HepG2 (cell line): ENCODE measurements around the gene SSC5D. TPM values are rescaled to one million over a fixed set of nuclear protein-coding genes. Genes with fewer than 3 reads are reported as not detected.
A peak's percentile ranks its signal among the peaks of the same experiment; 100 is the strongest.

ENCODE experiments used
- CCAR2 ChIP-seq: fragments of 200-400 bp; formaldehyde crosslinking; optimal IDR thresholded peaks from 2 replicates; pipeline ENCODE3; 2018; ENCODE audit warnings: low read depth, mild to moderate bottlenecking, low read length, moderate library complexity
- CREB1 ChIP-seq, 2 experiments: fragments of 450-650 bp in 1 of 2; IDR thresholded peaks; 2 replicates each; pipeline ENCODE4 v1.6.1; 2016 to 2017; ENCODE audit warnings: control low read depth in 1 of 2, mild to moderate bottlenecking in 1 of 2, missing compliant biosample characterization in 1 of 2, missing genetic modification characterization in 1 of 2
- HMG20B ChIP-seq: conservative IDR thresholded peaks from 2 replicates; pipeline ENCODE4 v1.6.1; 2016; ENCODE audit warnings: missing genetic modification reagents, missing compliant biosample characterization
- HNF4A ChIP-seq: sonication (generic); formaldehyde crosslinking; IDR thresholded peaks from 2 replicates; pipeline ENCODE4 v1.4.0; 2020; ENCODE audit warnings: missing genetic modification reagents
- HNRNPL ChIP-seq: fragments of 200-400 bp; formaldehyde crosslinking; IDR thresholded peaks from 2 replicates; pipeline ENCODE4 v1.6.1; 2017; ENCODE audit warnings: mild to moderate bottlenecking, low read depth, low read length
- IRX3 ChIP-seq: sonication (generic); formaldehyde crosslinking; IDR thresholded peaks from 2 replicates; pipeline ENCODE4 v1.8.1; 2023; ENCODE audit warnings: mild to moderate bottlenecking, low read depth, missing genetic modification reagents, borderline replicate concordance
- KMT2B ChIP-seq: IDR thresholded peaks from 2 replicates; pipeline ENCODE4 v1.6.1; 2016; ENCODE audit warnings: missing genetic modification reagents, missing compliant biosample characterization
- MED8 ChIP-seq: sonication (generic); formaldehyde crosslinking; IDR thresholded peaks from 2 replicates; pipeline ENCODE4 v1.8.1; 2023; ENCODE audit warnings: mild to moderate bottlenecking, missing genetic modification reagents; ENCODE audit not compliant: insufficient replicate concordance
- NR2C2 ChIP-seq: sonication (generic); formaldehyde crosslinking; IDR thresholded peaks from 2 replicates; pipeline ENCODE4 v1.4.0; 2020; ENCODE audit warnings: missing genetic modification reagents, mild to moderate bottlenecking, moderate library complexity, borderline replicate concordance
- NR2F1 ChIP-seq, 2 experiments: fragments of 450-650 bp in 1 of 2; formaldehyde crosslinking in 1 of 2; IDR thresholded peaks; 2 replicates each; pipeline versions ENCODE4 v1.5.0 to v1.6.1; 2016 to 2020; ENCODE audit warnings: mild to moderate bottlenecking in 1 of 2, missing compliant biosample characterization in 1 of 2, missing genetic modification reagents in 1 of 2, moderate library complexity in 1 of 2
- SAP130 ChIP-seq: IDR thresholded peaks from 2 replicates; pipeline ENCODE4 v1.6.1; 2016; ENCODE audit warnings: low read depth
- TEAD3 ChIP-seq: optimal IDR thresholded peaks from 2 replicates; pipeline ENCODE3; 2016; ENCODE audit warnings: borderline replicate concordance
- THAP8 ChIP-seq: sonication (generic); formaldehyde crosslinking; IDR thresholded peaks from 2 replicates; pipeline ENCODE4 v1.5.1; 2020; ENCODE audit warnings: missing genetic modification reagents, mild to moderate bottlenecking, borderline replicate concordance
- THYN1 ChIP-seq: sonication (generic); formaldehyde crosslinking; IDR thresholded peaks from 2 replicates; pipeline ENCODE4 v1.8.1; 2023; ENCODE audit warnings: low read depth, mild to moderate bottlenecking, moderate library complexity, missing genetic modification reagents, borderline replicate concordance
- ZFY ChIP-seq: sonication (generic); formaldehyde crosslinking; IDR thresholded peaks from 2 replicates; pipeline ENCODE4 v1.4.0; 2020; ENCODE audit warnings: missing genetic modification reagents
- ZNF121 ChIP-seq: sonication (generic); formaldehyde crosslinking; IDR thresholded peaks from 2 replicates; pipeline ENCODE4 v1.5.0; 2020; ENCODE audit warnings: mild to moderate bottlenecking, missing genetic modification reagents
- ZNF136 ChIP-seq: sonication (generic); formaldehyde crosslinking; IDR thresholded peaks from 2 replicates; pipeline ENCODE4 v1.8.1; 2022; ENCODE audit warnings: low read depth, mild to moderate bottlenecking, moderate library complexity, missing genetic modification reagents
- ZNF17 ChIP-seq: sonication (generic); formaldehyde crosslinking; IDR thresholded peaks from 2 replicates; pipeline ENCODE4 v1.5.0; 2020; ENCODE audit warnings: mild to moderate bottlenecking, missing genetic modification reagents
- ZNF180 ChIP-seq: sonication (generic); formaldehyde crosslinking; IDR thresholded peaks from 2 replicates; pipeline ENCODE4 v1.4.0; 2020; ENCODE audit warnings: low read depth, missing genetic modification reagents, borderline replicate concordance
- ZNF34 ChIP-seq: sonication (generic); formaldehyde crosslinking; IDR thresholded peaks from 2 replicates; pipeline ENCODE4 v1.4.0; 2020; ENCODE audit warnings: mild to moderate bottlenecking, missing genetic modification reagents, borderline replicate concordance
- ZNF546 ChIP-seq: sonication (generic); formaldehyde crosslinking; conservative IDR thresholded peaks from 2 replicates; pipeline ENCODE4 v1.8.1; 2023; ENCODE audit warnings: mild to moderate bottlenecking, missing genetic modification reagents
- ZNF629 ChIP-seq: sonication (generic); formaldehyde crosslinking; conservative IDR thresholded peaks from 2 replicates; pipeline ENCODE4 v1.5.0; 2020; ENCODE audit warnings: missing genetic modification reagents
- ZNF678 ChIP-seq: sonication (generic); formaldehyde crosslinking; IDR thresholded peaks from 2 replicates; pipeline ENCODE4 v1.4.0; 2020; ENCODE audit warnings: mild to moderate bottlenecking, missing genetic modification reagents
- ZNF703 ChIP-seq: sonication (generic); formaldehyde crosslinking; IDR thresholded peaks from 2 replicates; pipeline ENCODE4 v1.5.1; 2020; ENCODE audit warnings: missing genetic modification reagents, mild to moderate bottlenecking, moderate library complexity, borderline replicate concordance
- ZNF792 ChIP-seq: IDR thresholded peaks from 2 replicates; pipeline ENCODE4 v1.6.1; 2016
- ZNF816 ChIP-seq: sonication (generic); formaldehyde crosslinking; IDR thresholded peaks from 2 replicates; pipeline ENCODE4 v1.8.0; 2022; ENCODE audit warnings: missing genetic modification reagents, mild to moderate bottlenecking, borderline replicate concordance
- ZNF841 ChIP-seq: sonication (generic); formaldehyde crosslinking; IDR thresholded peaks from 2 replicates; pipeline ENCODE4 v1.8.1; 2023; ENCODE audit warnings: missing genetic modification reagents, borderline replicate concordance
- ZSCAN12 ChIP-seq: sonication (generic); formaldehyde crosslinking; IDR thresholded peaks from 2 replicates; pipeline ENCODE4 v1.9.0; 2021; ENCODE audit warnings: mild to moderate bottlenecking, missing genetic modification reagents
- ZSCAN20 ChIP-seq: sonication (generic); formaldehyde crosslinking; IDR thresholded peaks from 2 replicates; pipeline ENCODE4 v1.4.0; 2020; ENCODE audit warnings: missing genetic modification reagents, mild to moderate bottlenecking, borderline replicate concordance
- ZSCAN22 ChIP-seq: sonication (generic); formaldehyde crosslinking; IDR thresholded peaks from 2 replicates; pipeline ENCODE4 v1.4.0; 2020; ENCODE audit warnings: mild to moderate bottlenecking, missing genetic modification reagents
- polyA plus RNA-seq, 8 experiments: library from polyadenylated mRNA; depleted of rRNA in 3 of 8; stranded (reverse) in 7 of 8; unstranded in 1 of 8; fragments of >200 nt; fragmentation: Illumina TruSeq in 4 of 8; extraction: Trizol in 4 of 8; gene quantifications; 2 replicates each; pipeline versions ENCODE4 v1.2.1 to v1.2.3, GENCODE V29; 2011 to 2016; ENCODE audit warnings: low read depth in 4 of 8, missing spikeins in 1 of 8, mixed read lengths in 1 of 8; ENCODE audit not compliant: insufficient read depth in 1 of 8
- total RNA-seq, 5 experiments: library from RNA; depleted of rRNA; stranded (reverse); fragments of >200 nt; fragmentation: Illumina TruSeq; extraction: Trizol; gene quantifications; 2 replicates each; pipeline ENCODE4 v1.2.3, GENCODE V29; 2016; ENCODE audit warnings: low read depth in 1 of 5
- TF ChIP-seq, protein P1 (sequence below): IDR thresholded peaks from 2 replicates; pipeline ENCODE4 v1.6.1; 2016; ENCODE audit warnings: low read depth, control low read depth

The SSC5D gene
- total and polyA plus RNA-seq, 2 of the 13 experiments (the other 11 are each of a cell fraction or from before 2014, with no cell fraction given), result not detected

GRCh38 chr19:55472463-55472862 lies 15.8 kb upstream of the SSC5D start (continued):
- TF ChIP-seq ZNF34 (CRISPR knock-in tag), result no peak
- no peak for TF ChIP-seq ZNF180
- no peak for TF ChIP-seq HNRNPL
- no peak for TF ChIP-seq THYN1 (CRISPR knock-in tag)
- TF ChIP-seq, protein P1, sequence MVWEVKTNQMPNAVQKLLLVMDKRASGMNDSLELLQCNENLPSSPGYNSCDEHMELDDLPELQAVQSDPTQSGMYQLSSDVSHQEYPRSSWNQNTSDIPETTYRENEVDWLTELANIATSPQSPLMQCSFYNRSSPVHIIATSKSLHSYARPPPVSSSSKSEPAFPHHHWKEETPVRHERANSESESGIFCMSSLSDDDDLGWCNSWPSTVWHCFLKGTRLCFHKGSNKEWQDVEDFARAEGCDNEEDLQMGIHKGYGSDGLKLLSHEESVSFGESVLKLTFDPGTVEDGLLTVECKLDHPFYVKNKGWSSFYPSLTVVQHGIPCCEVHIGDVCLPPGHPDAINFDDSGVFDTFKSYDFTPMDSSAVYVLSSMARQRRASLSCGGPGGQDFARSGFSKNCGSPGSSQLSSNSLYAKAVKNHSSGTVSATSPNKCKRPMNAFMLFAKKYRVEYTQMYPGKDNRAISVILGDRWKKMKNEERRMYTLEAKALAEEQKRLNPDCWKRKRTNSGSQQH (CRISPR knock-in tag), result no peak
- TF ChIP-seq KMT2B, result no peak
- TF ChIP-seq SAP130 (CRISPR knock-in tag), result peak; percentile 24; the same call in 1 of the 2 replicates
- no peak for TF ChIP-seq ZNF136
- peak; percentile 77 for TF ChIP-seq NR2C2 (CRISPR knock-in tag)
- TF ChIP-seq ZNF792 (CRISPR knock-in tag), result no peak
- no peak for TF ChIP-seq ZNF546 (CRISPR knock-in tag)
- TF ChIP-seq THAP8, result no peak
- TF ChIP-seq NR2F1 (CRISPR knock-in tag; IDR thresholded peaks at IDR 0.05), result no peak
- no peak for TF ChIP-seq MED8 (CRISPR knock-in tag)
- no peak for TF ChIP-seq ZNF816
- TF ChIP-seq IRX3 (CRISPR knock-in tag), result no peak
- TF ChIP-seq ZNF629, result peak; percentile 90
- no peak for TF ChIP-seq ZSCAN20 (CRISPR knock-in tag)
- TF ChIP-seq ZNF121 (CRISPR knock-in tag), result no peak
- TF ChIP-seq ZNF703 (CRISPR knock-in tag), result no peak
- no peak for TF ChIP-seq HNF4A (CRISPR knock-in tag)
- no peak for TF ChIP-seq ZSCAN12
- TF ChIP-seq ZFY (CRISPR knock-in tag), result peak; percentile 25; the same call in 1 of the 2 replicates
- no peak for TF ChIP-seq ZSCAN22 (CRISPR knock-in tag)
- no peak for TF ChIP-seq HMG20B (CRISPR knock-in tag)
- no peak for TF ChIP-seq CCAR2
- no peak for TF ChIP-seq ZNF678
- TF ChIP-seq ZNF17 (CRISPR knock-in tag), result no peak
- TF ChIP-seq ZNF841 (CRISPR knock-in tag), result no peak
- no peak for TF ChIP-seq CREB1 (IDR thresholded peaks at IDR 0.05)
- TF ChIP-seq CREB1 (CRISPR knock-in tag; IDR thresholded peaks at IDR 0.05), result peak; percentile 44
- peak; percentile 34 for TF ChIP-seq TEAD3
